HCT116 (cell line): ENCODE results near the gene RAB33B. TPM values are rescaled to one million over a fixed set of nuclear protein-coding genes. Genes with fewer than 3 reads are reported as not detected.

Experiments
- ATAC-seq: fragments of 200-7000 bp; cut with Tn5 transposase; 2 replicates; pipeline ENCODE4 v1.9.1; 2020; ENCODE audit warnings: mild to moderate bottlenecking, moderate library complexity
- BruUV-seq: library from RNA; stranded (reverse); fragments of 400-500 nt; replicated peaks from 2 replicates; lab custom pipeline; 2021; lab: Mats Ljungman, UMichigan
- CTCF ChIA-PET: fragments of 300-600 bp; sonication (Branson Sonifier 250); formaldehyde crosslinking; loops from one replicate; lab custom pipeline; 2021; ENCODE audit warnings: antibody characterized with exemption; lab: Charles Lee
- POLR2A ChIA-PET: fragments of 300-600, 350-600 bp; sonication (Branson Sonifier 250); formaldehyde crosslinking; loops from one replicate; lab custom pipeline; 2021; ENCODE audit warnings: antibody characterized with exemption; lab: Charles Lee
- RAD21 ChIA-PET, 2 experiments: fragments of 300-600 bp; sonication (Branson Sonifier 250); formaldehyde crosslinking; loops; one replicate each; lab custom pipeline; 2023; ENCODE audit warnings: low total read pairs in 2 of 2; ENCODE audit not compliant: uncharacterized antibody in 2 of 2, unreplicated experiment in 2 of 2, low non-redundant PET in 1 of 2; lab: Charles Lee
- DNase-seq: peaks from one replicate; pipeline ENCODE4 v3.0.0-alpha.2; 2010; ENCODE audit warnings: low read depth, low spot score
- H2AFZ ChIP-seq: fragments of 200-600 bp; shearing (Covaris generic), sonication (generic); 2 replicates; pipeline ENCODE4 v1.6.1; 2017; ENCODE audit warnings: low read depth, mixed run types, mixed read lengths, antibody characterized with exemption, low read length; ENCODE audit not compliant: poor library complexity, severe bottlenecking
- H3K27ac ChIP-seq: 2 replicates; pipeline ENCODE4 v1.5.1; 2012; ENCODE audit warnings: low read depth, low read length
- H3K27me3 ChIP-seq: fragments of 200-600 bp; sonication (generic); 2 replicates; pipeline ENCODE4 v1.6.1; 2016; ENCODE audit warnings: mixed run types, low read length, mixed read lengths; ENCODE audit not compliant: insufficient read depth
- H3K36me3 ChIP-seq, 2 experiments: fragments of 200-500 bp in 1 of 2; fragments of 200-600 bp in 1 of 2; sonication (Bioruptor generic) in 1 of 2; sonication (generic) in 1 of 2; 2 replicates each; pipeline versions ENCODE4 v1.5.1 to v1.6.1; 2014 to 2016; ENCODE audit warnings: low read length in 2 of 2, inconsistent platforms in 1 of 2, mixed read lengths in 1 of 2, mixed run types in 1 of 2; ENCODE audit not compliant: insufficient read depth in 2 of 2, control insufficient read depth in 1 of 2
- H3K4me1 ChIP-seq, 2 experiments: fragments of 200-600 bp in 1 of 2; sonication (generic) in 1 of 2; 2 replicates each; pipeline versions ENCODE4 v1.5.1 to v1.6.1; 2012 to 2017; ENCODE audit warnings: low read length in 2 of 2, inconsistent platforms in 1 of 2, mild to moderate bottlenecking in 1 of 2, mixed read lengths in 1 of 2, mixed run types in 1 of 2, moderate library complexity in 1 of 2; ENCODE audit not compliant: insufficient read depth in 2 of 2, control insufficient read depth in 1 of 2
- H3K4me2 ChIP-seq: fragments of 200-600 bp; sonication (generic); 2 replicates; pipeline ENCODE4 v1.6.1; 2017; ENCODE audit warnings: mixed run types, low read length, mixed read lengths
- H3K4me3 ChIP-seq, 2 experiments: fragments of 200-600 bp in 1 of 2; sonication (generic) in 1 of 2; replicated peaks in 1 of 2; 2 replicates each; pipeline ENCODE4 v1.5.1; 2011 to 2016; ENCODE audit warnings: low read length in 2 of 2, control low read depth in 1 of 2, low read depth in 1 of 2, mild to moderate bottlenecking in 1 of 2, mixed read lengths in 1 of 2, mixed run types in 1 of 2
- H3K79me2 ChIP-seq: fragments of 200-600 bp; sonication (generic); 2 replicates; pipeline ENCODE4 v1.6.1; 2017; ENCODE audit warnings: mild to moderate bottlenecking, mixed run types, low read length, moderate library complexity, mixed read lengths; ENCODE audit not compliant: insufficient read depth
- H3K9ac ChIP-seq: fragments of 200-600 bp; sonication (generic); 2 replicates; pipeline ENCODE4 v1.6.1; 2016; ENCODE audit warnings: low read length, mixed read lengths
- H3K9me2 ChIP-seq: fragments of 200-600 bp; sonication (generic), shearing (Covaris generic); 2 replicates; pipeline ENCODE4 v1.6.1; 2017; ENCODE audit warnings: mixed run types, mild to moderate bottlenecking, moderate library complexity; ENCODE audit not compliant: insufficient read depth
- H3K9me3 ChIP-seq, 2 experiments: fragments of 200-500 bp in 1 of 2; fragments of 200-600 bp in 1 of 2; sonication (Bioruptor generic) in 1 of 2; sonication (generic) in 1 of 2; 2 replicates each; pipeline ENCODE4 v1.6.1; 2014 to 2017; ENCODE audit warnings: low read length in 2 of 2, mixed read lengths in 2 of 2, inconsistent platforms in 1 of 2, low read depth in 1 of 2, mild to moderate bottlenecking in 1 of 2, mixed run types in 1 of 2, moderate library complexity in 1 of 2; ENCODE audit not compliant: control insufficient read depth in 1 of 2, insufficient read depth in 1 of 2
- H4K20me1 ChIP-seq: fragments of 200-600 bp; sonication (generic), shearing (Covaris generic); 2 replicates; pipeline ENCODE4 v1.6.1; 2017; ENCODE audit warnings: mixed run types, mild to moderate bottlenecking, moderate library complexity; ENCODE audit not compliant: insufficient read depth
- CBX3 ChIP-seq: IDR thresholded peaks from 2 replicates; pipeline ENCODE4 v1.6.1; 2012; ENCODE audit warnings: low read depth
- CEBPB ChIP-seq: IDR thresholded peaks from 2 replicates; pipeline ENCODE4 v1.6.1; 2012; ENCODE audit warnings: low read depth
- EGR1 ChIP-seq: IDR thresholded peaks from 2 replicates; pipeline ENCODE4 v1.6.1; 2012; ENCODE audit warnings: low read depth
- ELF1 ChIP-seq: IDR thresholded peaks from 2 replicates; pipeline ENCODE4 v1.6.1; 2012; ENCODE audit warnings: low read depth, borderline replicate concordance
- EZH2 ChIP-seq: fragments of 200-600 bp; sonication (generic); IDR thresholded peaks from 2 replicates; pipeline ENCODE4 v1.6.1; 2017; ENCODE audit warnings: antibody characterized with exemption, mixed run types
- EZH2phosphoT487 ChIP-seq: fragments of 200-600 bp; IDR thresholded peaks from 2 replicates; pipeline ENCODE4 v1.6.1; 2018; ENCODE audit warnings: antibody characterized with exemption, borderline replicate concordance
- JUND ChIP-seq: IDR thresholded peaks from 2 replicates; pipeline ENCODE4 v1.6.1; 2012
- POLR2A ChIP-seq: IDR thresholded peaks from 2 replicates; pipeline ENCODE4 v1.7.0; 2011; ENCODE audit warnings: borderline replicate concordance; ENCODE audit not compliant: insufficient read depth, insufficient read length; ENCODE audit errors: extremely low read depth
- SIN3A ChIP-seq: IDR thresholded peaks from 2 replicates; pipeline ENCODE4 v1.6.1; 2012; ENCODE audit warnings: low read depth
- SP1 ChIP-seq: IDR thresholded peaks from 2 replicates; pipeline ENCODE4 v1.6.1; 2012; ENCODE audit warnings: low read depth
- SRF ChIP-seq: IDR thresholded peaks from 2 replicates; pipeline ENCODE4 v1.6.1; 2012; ENCODE audit warnings: low read depth
- TCF7L2 ChIP-seq: IDR thresholded peaks from 2 replicates; pipeline ENCODE4 v1.7.0; 2011; ENCODE audit warnings: borderline replicate concordance, inconsistent platforms; ENCODE audit not compliant: insufficient read depth, insufficient read length; ENCODE audit errors: extremely low read depth
- YY1 ChIP-seq: IDR thresholded peaks from 2 replicates; pipeline ENCODE4 v1.6.1; 2011; ENCODE audit warnings: low read length, low read depth, moderate library complexity, mild to moderate bottlenecking; ENCODE audit not compliant: insufficient replicate concordance; ENCODE audit errors: extremely low read depth
- ZNF274 ChIP-seq: fragments of 200-500 bp; sonication (Bioruptor generic); IDR thresholded peaks from 2 replicates; pipeline ENCODE4 v1.6.1; 2014; ENCODE audit warnings: mild to moderate bottlenecking, low read depth, low read length, inconsistent platforms
- intact Hi-C: fragments of 100-400 bp; cut with micrococcal nuclease; formaldehyde crosslinking; loops from 2 replicates; pipeline ENCODE4 v1.10.0; 2022
- total RNA-seq: library from RNA; stranded (reverse); gene quantifications from one replicate; pipeline ENCODE4 v1.2.1, GENCODE V29; 2021; ENCODE audit not compliant: unreplicated experiment
- TF ChIP-seq, protein P1 (sequence below), 3 experiments: fragments of 200-600 bp in 1 of 3; sonication (generic) in 1 of 3; IDR thresholded peaks in 2 of 3; conservative IDR thresholded peaks in 1 of 3; 2 replicates each; pipeline ENCODE4 v1.5.1; 2012 to 2017; ENCODE audit warnings: low read depth in 2 of 3, low read length in 2 of 3, antibody characterized with exemption in 1 of 3, borderline replicate concordance in 1 of 3, control low read depth in 1 of 3, mild to moderate bottlenecking in 1 of 3, mixed read lengths in 1 of 3, mixed run types in 1 of 3, moderate library complexity in 1 of 3; ENCODE audit not compliant: insufficient read depth in 1 of 3
- TF ChIP-seq, protein P2 (sequence below): IDR thresholded peaks from 2 replicates; pipeline ENCODE4 v1.6.1; 2012
- TF ChIP-seq, protein P3 (sequence below): IDR thresholded peaks from 2 replicates; pipeline ENCODE4 v1.6.1; 2012

The RAB33B gene
- total RNA-seq, 1 experiment from 2014 or later: 5.4 TPM

GRCh38 chr4:139483000-139483399 is 29.1 kb downstream of the RAB33B start:
- Histone ChIP-seq H4K20me1 (no peaks in the 10 kb centered on the region), H3K27ac (no peak overlapping the region), H3K9ac (no peak overlapping the region), H2AFZ (no peak overlapping the region), H3K9me2 (no peaks in the 10 kb centered on the region), H3K79me2 (no peaks in the 10 kb centered on the region), H3K4me2 (no peak overlapping the region), H3K4me3 (no peak overlapping the region), H3K27me3 (no peaks in the 10 kb centered on the region), H3K4me1 (no peaks in the 10 kb centered on the region), H3K36me3 (no peaks in the 10 kb centered on the region), H3K9me3 (no peaks in the 10 kb centered on the region)
- RAD21 ChIA-PET: no interaction called here
- CTCF ChIA-PET: no interaction called here
- no peak for DNase-seq
- no TSS peak for BruUV-seq
- intact Hi-C loops: no loop called here
- POLR2A ChIA-PET: no interaction called here
- TF ChIP-seq, protein P1, sequence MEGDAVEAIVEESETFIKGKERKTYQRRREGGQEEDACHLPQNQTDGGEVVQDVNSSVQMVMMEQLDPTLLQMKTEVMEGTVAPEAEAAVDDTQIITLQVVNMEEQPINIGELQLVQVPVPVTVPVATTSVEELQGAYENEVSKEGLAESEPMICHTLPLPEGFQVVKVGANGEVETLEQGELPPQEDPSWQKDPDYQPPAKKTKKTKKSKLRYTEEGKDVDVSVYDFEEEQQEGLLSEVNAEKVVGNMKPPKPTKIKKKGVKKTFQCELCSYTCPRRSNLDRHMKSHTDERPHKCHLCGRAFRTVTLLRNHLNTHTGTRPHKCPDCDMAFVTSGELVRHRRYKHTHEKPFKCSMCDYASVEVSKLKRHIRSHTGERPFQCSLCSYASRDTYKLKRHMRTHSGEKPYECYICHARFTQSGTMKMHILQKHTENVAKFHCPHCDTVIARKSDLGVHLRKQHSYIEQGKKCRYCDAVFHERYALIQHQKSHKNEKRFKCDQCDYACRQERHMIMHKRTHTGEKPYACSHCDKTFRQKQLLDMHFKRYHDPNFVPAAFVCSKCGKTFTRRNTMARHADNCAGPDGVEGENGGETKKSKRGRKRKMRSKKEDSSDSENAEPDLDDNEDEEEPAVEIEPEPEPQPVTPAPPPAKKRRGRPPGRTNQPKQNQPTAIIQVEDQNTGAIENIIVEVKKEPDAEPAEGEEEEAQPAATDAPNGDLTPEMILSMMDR (IDR thresholded peaks at IDR 0.05 in 2 of 3, conservative IDR thresholded peaks at IDR 0.05 in 1 of 3; ENCODE audit: borderline replicate concordance in 1 of 3, insufficient read depth in 1 of 3, low read depth in 2 of 3, low read length in 2 of 3): no peak
- TF ChIP-seq, protein P2, sequence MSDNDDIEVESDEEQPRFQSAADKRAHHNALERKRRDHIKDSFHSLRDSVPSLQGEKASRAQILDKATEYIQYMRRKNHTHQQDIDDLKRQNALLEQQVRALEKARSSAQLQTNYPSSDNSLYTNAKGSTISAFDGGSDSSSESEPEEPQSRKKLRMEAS: no peak
- TF ChIP-seq EZH2phosphoT487 (no peak), POLR2A (no peak), SIN3A (no peak), JUND (no peak), TCF7L2 (no peak), SRF (no peak), ELF1 (no peak), EZH2 (no peak), ZNF274 (no peak), EGR1 (no peak), YY1 (no peak), CBX3 (no peak), SP1 (no peak), CEBPB (no peak)
- TF ChIP-seq, protein P3, sequence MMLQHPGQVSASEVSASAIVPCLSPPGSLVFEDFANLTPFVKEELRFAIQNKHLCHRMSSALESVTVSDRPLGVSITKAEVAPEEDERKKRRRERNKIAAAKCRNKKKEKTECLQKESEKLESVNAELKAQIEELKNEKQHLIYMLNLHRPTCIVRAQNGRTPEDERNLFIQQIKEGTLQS: no peak
- ATAC-seq: no peak
